ENCODE data around the gene ZFYVE21. TPM values are rescaled to one million over a fixed set of nuclear protein-coding genes. Genes with fewer than 3 reads are reported as not detected.

The ZFYVE21 gene
- total RNA-seq, 4 donors from 2014 or later, result 151 to 308 (median 224) TPM

DNA sequence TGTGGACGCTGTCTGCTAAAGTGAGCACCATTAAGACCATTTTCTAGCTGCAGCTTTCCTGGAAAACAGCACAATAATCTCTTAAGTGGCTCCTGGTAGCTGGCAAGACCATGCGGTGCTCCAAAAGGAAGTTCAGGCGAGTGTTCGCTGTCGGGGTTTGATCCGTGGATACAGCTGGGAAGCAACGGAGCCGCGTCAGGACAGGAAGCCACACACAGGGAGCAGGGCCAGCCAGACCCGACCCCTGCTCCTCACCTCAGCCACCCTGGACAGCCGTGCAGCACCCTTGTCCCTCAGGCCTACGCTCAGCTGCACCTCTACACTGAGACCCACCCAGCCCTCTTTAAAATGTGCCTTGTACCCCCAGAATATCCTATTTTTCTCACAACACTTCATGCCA is 19.4 kb downstream of the ZFYVE21 start:
- WGBS, 2 donors, result 50 to 64% methylated on average over 11 to 12 of the region's 12 CpGs
- Histone ChIP-seq H3K27me3 (no peaks in the 10 kb centered on the region), H3K9me3 (no peaks in the 10 kb centered on the region), H3K4me1 (peaks cover 0 to 33% (median 0%) of the 10 kb centered on the region in 4 donors), H3K27ac (peak overlapping the region in 2 of 4 donors; percentile 13 to 67), H3K4me3 (no peak overlapping the region), H3K36me3 (peaks cover 0 to 98% (median 14%) of the 10 kb centered on the region in 3 donors)
- DNase-seq (ENCODE audit: low spot score in 2 of 2), result no peak
- TF ChIP-seq POLR2A (IDR thresholded peaks at IDR 0.05) (no peak), EP300 (IDR thresholded peaks at IDR 0.05) (no peak)
- TF ChIP-seq, protein P1, sequence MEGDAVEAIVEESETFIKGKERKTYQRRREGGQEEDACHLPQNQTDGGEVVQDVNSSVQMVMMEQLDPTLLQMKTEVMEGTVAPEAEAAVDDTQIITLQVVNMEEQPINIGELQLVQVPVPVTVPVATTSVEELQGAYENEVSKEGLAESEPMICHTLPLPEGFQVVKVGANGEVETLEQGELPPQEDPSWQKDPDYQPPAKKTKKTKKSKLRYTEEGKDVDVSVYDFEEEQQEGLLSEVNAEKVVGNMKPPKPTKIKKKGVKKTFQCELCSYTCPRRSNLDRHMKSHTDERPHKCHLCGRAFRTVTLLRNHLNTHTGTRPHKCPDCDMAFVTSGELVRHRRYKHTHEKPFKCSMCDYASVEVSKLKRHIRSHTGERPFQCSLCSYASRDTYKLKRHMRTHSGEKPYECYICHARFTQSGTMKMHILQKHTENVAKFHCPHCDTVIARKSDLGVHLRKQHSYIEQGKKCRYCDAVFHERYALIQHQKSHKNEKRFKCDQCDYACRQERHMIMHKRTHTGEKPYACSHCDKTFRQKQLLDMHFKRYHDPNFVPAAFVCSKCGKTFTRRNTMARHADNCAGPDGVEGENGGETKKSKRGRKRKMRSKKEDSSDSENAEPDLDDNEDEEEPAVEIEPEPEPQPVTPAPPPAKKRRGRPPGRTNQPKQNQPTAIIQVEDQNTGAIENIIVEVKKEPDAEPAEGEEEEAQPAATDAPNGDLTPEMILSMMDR (IDR thresholded peaks at IDR 0.05), result no peak

DNA sequence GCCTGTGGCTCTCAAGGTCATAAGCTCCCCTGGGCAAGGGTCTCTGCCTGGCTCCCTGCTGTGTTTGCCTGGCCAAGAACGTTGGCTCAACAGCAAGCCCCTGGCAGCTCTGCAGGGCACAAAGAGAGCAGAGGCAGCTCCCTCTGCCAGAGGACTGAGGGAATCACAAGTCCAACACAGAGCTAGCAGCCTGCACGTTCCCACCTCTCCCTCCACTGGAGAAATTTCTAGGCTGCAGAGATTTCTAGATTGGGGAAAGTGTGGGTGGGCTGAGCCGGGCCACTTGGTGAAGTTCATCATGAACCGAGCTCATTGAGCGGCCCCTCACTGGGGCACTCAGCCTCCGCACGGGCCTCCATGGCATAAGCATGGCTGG is 19.8 kb downstream of the ZFYVE21 start:
- Histone ChIP-seq H3K36me3 (peaks cover 0 to 98% (median 14%) of the 10 kb centered on the region in 3 donors), H3K9me3 (no peaks in the 10 kb centered on the region), H3K4me3 (no peak overlapping the region), H3K4me1 (peaks cover 0 to 33% (median 0%) of the 10 kb centered on the region in 4 donors), H3K27me3 (no peaks in the 10 kb centered on the region), H3K27ac (peak overlapping the region in 2 of 4 donors; percentile 13 to 67)
- WGBS, 2 donors, result 50 to 53% methylated on average over 6 to 7 of the region's 7 CpGs
- TF ChIP-seq, protein P1 (IDR thresholded peaks at IDR 0.05), result peak in 1 of 5 experiments; percentile 5
- TF ChIP-seq EP300 (IDR thresholded peaks at IDR 0.05), result no peak
- DNase-seq (ENCODE audit: low spot score in 2 of 2), result no peak

DNA sequence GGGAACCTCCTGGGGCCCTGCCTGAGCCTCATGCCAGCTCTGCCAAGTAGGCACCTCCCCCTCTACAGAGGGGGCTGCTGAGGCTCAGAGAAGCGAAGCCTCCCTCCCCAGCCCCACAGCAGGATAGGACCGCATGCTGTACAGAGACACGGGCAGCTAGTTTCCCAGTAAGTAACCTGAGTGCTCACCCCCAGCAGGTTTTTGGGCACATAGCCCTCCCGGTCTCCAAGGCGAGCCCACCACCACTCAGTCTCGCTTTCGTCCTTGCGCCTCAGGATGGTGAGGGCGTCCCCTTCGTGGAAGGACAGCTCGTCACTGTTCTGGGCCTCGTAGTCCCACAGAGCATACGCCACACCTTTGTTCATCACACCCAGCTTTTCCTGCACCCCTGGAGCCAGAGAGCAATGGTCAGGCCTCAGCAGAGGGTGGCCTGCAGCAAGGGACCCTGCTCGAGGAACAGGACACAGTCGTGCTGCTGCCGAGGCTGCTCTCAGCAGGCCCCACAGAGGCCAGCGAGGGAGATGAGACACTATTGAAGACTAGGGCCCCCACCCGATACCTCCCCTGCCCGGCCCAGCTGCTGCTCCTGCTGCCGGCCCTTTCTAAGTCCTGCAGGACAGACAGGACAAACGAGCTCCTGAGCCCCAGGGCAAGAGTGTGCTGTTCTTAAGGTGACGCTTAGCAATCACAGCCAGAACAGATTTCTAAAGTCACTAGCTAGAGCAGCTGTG is 20.4 kb downstream of the ZFYVE21 start:
- TF ChIP-seq POLR2A (IDR thresholded peaks at IDR 0.05), result no peak
- no peak for TF ChIP-seq EP300 (IDR thresholded peaks at IDR 0.05)
- TF ChIP-seq, protein P1 (IDR thresholded peaks at IDR 0.05), result no peak
- Histone ChIP-seq H3K27me3 (no peaks in the 10 kb centered on the region), H3K36me3 (peaks cover 0 to 98% (median 14%) of the 10 kb centered on the region in 3 donors), H3K27ac (peak overlapping the region in 2 of 4 donors; percentile 28 to 67), H3K4me3 (no peak overlapping the region), H3K4me1 (peaks cover 0 to 33% (median 0%) of the 10 kb centered on the region in 4 donors), H3K9me3 (no peaks in the 10 kb centered on the region)
- WGBS, 2 donors, result 76 to 86% methylated on average over 14 to 21 of the region's 22 CpGs
- DNase-seq (ENCODE audit: low spot score in 2 of 2), result no peak

DNA sequence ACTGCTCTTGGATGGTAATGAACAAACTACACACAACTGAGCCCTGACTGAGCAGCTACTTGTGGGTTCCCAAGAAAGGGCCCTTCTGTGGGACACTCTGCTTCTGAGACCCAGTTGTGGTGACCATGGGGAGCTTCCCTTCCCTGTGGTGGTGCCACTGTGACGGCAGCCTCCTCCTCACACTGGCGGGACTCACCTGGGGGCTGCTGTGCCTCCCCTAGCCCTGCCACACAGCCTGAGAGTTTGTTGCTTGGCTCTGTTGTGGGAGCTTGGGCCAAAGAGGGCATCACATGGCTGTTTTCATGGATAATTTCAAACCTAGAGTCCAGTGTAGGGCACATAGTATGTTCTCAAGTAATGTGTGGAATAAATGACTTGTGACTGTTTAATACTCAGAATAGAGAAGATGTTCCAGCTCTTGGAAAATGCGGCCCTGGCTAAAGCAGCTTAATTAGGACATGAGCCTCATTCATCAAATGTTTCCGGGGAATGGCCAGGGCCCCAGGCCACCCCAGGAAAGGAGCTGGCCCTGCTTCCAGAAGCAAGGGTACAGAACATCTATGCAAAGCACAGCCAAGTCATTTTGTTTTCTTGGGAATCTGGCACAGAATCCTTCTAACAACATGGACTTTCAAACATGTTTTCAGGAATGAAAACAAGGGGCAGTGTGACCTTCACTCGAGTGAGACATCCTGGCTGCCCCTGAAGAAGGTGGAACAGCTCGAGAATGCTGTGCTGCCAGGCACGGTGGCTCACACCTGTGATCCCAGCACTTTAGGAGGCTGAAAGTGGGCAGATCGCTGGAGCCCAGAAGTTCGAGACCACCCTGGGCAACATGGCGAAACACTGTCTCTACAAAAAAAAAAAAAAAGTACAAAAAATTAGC is 21.2 kb downstream of the ZFYVE21 start:
- TF ChIP-seq, protein P1 (IDR thresholded peaks at IDR 0.05), result no peak
- TF ChIP-seq POLR2A (IDR thresholded peaks at IDR 0.05), result no peak
- TF ChIP-seq EP300 (IDR thresholded peaks at IDR 0.05), result peak in 1 of 2 donors; percentile 33
- Histone ChIP-seq H3K4me1 (peaks cover 0 to 34% (median 0%) of the 10 kb centered on the region in 4 donors), H3K4me3 (no peak overlapping the region), H3K27ac (peak overlapping the region in 2 of 4 donors; percentile 28 to 67), H3K36me3 (peaks cover 0 to 98% (median 14%) of the 10 kb centered on the region in 3 donors), H3K27me3 (no peaks in the 10 kb centered on the region), H3K9me3 (no peaks in the 10 kb centered on the region)
- 77 to 79% methylated on average over 10 of the region's 10 CpGs for WGBS, 2 donors
- peak in 1 of 2 donors; percentile 14 for DNase-seq (ENCODE audit: low spot score in 2 of 2)
